Stimulated activated CD4-positive, alpha-beta T cell treated with anti-CD3 and anti-CD28 coated beads, Interleukin-12 subunit alpha, Interleukin-12 subunit beta, amount 100 ng/mL, for 24 hours (primary cell): ENCODE data around the gene PPIL4.

ENCODE experiments used
- DNase-seq, 2 experiments: peaks; one replicate each; pipeline ENCODE4 v3.0.0-alpha.2; 2020; ENCODE audit warnings: low read depth in 2 of 2

Gene PPIL4

DNA sequence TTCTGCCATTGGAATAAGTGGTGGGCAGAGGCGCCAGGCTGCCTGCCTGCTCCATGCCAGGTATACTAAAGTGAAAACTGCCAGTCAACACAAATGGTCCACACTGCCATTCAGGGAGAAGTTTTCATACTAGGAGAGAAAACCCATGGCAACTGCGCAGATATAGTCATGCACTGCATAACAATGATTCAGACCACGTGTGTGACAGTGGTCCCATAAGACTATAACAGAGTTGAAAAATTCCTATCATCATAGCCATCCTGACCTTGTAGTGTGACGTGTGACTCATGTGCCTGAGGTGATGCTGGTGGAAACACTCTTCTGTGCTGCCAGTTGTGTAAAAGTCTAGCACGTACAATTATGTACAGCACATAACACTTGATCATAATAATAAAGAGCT lies 86.1 kb downstream of the PPIL4 start:
- no peak for DNase-seq

DNA sequence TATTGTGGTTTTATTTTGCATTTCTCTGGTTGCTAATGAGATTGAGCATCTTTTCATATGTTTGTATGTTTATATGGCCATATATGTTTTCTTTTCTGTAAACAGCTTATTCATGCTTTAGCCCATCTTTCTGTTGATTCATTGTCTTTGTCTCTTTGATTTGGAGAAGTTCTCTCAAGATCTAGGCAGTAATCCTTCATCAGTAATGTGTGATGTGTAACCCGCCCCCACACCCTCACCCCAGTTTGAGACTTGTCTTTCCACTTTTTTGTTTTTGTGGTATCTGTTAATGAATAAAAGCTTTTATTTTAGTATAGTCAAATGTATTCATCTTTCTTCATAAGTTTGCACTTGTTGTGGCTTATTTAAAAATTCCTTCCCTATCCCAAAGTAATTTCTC lies 87.0 kb downstream of the PPIL4 start:
- no peak for DNase-seq

DNA sequence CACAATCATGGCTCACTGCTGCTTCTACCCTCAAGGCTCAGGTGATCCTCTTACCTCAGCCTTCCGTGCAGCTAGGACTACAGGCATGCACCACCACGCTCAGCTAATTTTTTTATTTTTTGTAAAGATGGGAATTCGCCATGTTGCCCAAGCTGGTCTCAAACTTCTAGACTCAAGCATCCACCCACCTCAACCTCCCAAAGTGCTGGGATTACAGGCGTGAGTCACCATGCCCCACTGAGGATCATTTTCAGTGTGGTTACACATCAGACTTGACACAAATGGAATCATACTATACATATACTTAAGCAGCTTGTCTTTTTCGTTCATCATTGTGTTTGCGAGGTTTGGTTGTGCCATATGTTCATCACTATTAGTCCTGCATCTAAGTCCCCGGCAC lies 87.6 kb downstream of the PPIL4 start:
- no peak for DNase-seq

DNA sequence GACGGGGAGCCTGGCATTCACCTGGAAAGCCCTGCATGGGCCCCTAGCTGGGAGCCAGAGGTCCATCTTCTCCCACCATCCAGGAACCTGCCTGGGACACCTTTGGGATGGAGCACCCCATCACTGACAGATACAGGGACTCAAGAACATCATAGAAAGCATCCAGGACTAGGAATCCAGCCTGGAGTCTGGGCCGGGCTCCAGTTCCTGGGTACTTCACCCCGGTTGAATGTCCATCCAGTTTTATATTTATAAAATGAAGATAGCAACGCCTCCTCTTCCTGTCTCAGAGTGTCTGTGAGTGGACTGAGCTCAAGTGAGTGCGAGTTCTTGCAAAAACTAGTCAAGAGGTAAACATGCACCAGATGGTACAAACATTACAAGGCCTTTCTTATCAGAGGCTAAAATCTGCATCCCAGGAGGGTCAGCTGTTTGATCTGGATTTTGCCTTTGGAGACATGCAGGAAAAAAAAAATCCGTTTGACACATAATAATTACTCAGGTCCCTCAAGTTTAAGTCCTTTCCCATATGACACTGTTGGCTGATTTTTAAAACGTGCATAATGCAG lies 88.4 kb downstream of the PPIL4 start:
- no peak for DNase-seq

DNA sequence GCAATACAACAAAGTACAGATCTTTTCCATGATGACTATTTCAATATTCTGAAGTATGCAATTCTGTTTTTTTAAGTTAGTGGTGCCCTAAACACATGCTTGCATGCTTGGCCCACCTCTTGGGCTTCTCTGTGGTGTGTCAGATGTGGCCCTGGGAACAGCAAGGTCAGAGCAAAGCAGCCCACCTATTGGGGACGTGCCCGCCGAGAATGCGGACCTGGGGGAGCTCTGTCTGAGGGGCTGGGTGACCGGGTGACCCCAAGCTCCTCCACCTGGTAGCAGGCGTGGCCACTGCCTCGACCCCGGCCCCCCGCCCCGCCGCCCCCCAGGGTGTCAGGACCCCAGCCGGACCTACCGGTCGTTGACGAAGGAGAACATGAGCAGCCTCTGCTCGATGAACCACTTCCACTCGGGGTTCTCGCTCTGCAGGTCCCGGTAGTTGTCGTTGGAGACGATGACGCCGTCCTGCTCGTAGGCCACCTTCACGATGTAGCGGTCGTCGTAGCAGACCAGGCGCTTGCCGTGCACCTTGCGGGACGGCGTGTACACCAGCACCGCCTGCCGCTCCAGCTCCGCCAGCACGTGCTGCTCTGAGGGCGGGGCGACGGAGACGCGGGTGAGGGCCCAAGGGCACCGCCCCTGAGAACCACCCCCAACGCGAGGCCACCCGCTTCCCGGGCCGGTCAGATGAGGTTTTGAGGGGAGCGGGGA lies 89.4 kb downstream of the PPIL4 start:
- DNase-seq = no peak

GRCh38 chr6:149455031-149455732 lies 90.7 kb downstream of the PPIL4 start:
- DNase-seq = no peak
